Lower leg skin (tissue), 4 donors: ENCODE data around the gene XRRA1. TPM values are rescaled to one million over a fixed set of nuclear protein-coding genes. Genes with fewer than 3 reads are reported as not detected.
"Not testable (repeated sequence)": the region's sequence is repeated elsewhere in the genome, so short reads cannot be mapped to it uniquely, and the experiment has no call there.

ENCODE experiments used
- DNase-seq, 2 donors: peaks; one replicate each; pipeline ENCODE4 v3.0.0-alpha.2; 2019; ENCODE audit warnings: low spot score in 2 of 2
- H3K4me3 ChIP-seq: fragments of 200-600 bp; sonication (generic); 2 replicates; pipeline ENCODE4 v1.5.1; 2017; ENCODE audit warnings: mild to moderate bottlenecking, low read depth; ENCODE audit not compliant: poor library complexity, severe bottlenecking
- CTCF ChIP-seq, 3 donors: fragments of 450-650 bp; IDR thresholded peaks; one replicate each; pipeline ENCODE4 v1.5.1; 2016; ENCODE audit warnings: antibody characterized with exemption in 3 of 3, mild to moderate bottlenecking in 3 of 3, moderate library complexity in 2 of 3
- POLR2A ChIP-seq, 2 donors: fragments of 450-650 bp; IDR thresholded peaks; one replicate each; pipeline ENCODE4 v1.6.1; 2016 to 2017; ENCODE audit warnings: antibody characterized with exemption in 2 of 2, mild to moderate bottlenecking in 1 of 2, moderate library complexity in 1 of 2
- WGBS, 2 donors: methylation state at CpG; one replicate each; pipeline ENCODE4 v1.1.5; 2018; 5-methylcytosine and 5-hydroxymethylcytosine counted together
- intact Hi-C: fragments of 100-400 bp; cut with DNase I; formaldehyde crosslinking; loops from one replicate; pipeline ENCODE4 v1.15.0; 2023; ENCODE audit warnings: low total_unique reads
- total RNA-seq, 4 donors: library from RNA; depleted of rRNA; stranded (reverse); fragments of >200 nt; gene quantifications; one replicate each; pipeline ENCODE4 v1.1.0, GENCODE V29; 2016

The XRRA1 gene
- total RNA-seq, 4 donors from 2014 or later = 7.0 to 17.4 (median 13.2) TPM

GRCh38 chr11:74839971-74840370 lies 108.9 kb downstream of the XRRA1 start:
- intact Hi-C loops = no loop called here
- TF ChIP-seq CTCF (IDR thresholded peaks at IDR 0.05) = no peak
- no peak for TF ChIP-seq POLR2A (IDR thresholded peaks at IDR 0.05)
- WGBS, 2 donors = 58 to 60% methylated on average over 2 of the region's 2 CpGs
- DNase-seq = no peak
- no peak overlapping the region for H3K4me3 ChIP-seq

- DNase-seq = no peak
- intact Hi-C loops = no loop called here
- WGBS, 2 donors = 72 to 84% methylated on average over 1 of the region's 1 CpG
- TF ChIP-seq CTCF (IDR thresholded peaks at IDR 0.05) = no peak
- TF ChIP-seq POLR2A (IDR thresholded peaks at IDR 0.05) = no peak
- no peak overlapping the region for H3K4me3 ChIP-seq
These were observed 109.4 kb downstream of the XRRA1 start for GRCh38 chr11:74839446-74839845.

- 100% methylated on average over 1 of the region's 1 CpG for WGBS, 2 donors
- no peak for DNase-seq
- intact Hi-C loops = no loop called here
- TF ChIP-seq POLR2A (IDR thresholded peaks at IDR 0.05) (no peak), CTCF (IDR thresholded peaks at IDR 0.05) (no peak)
- no peak overlapping the region for H3K4me3 ChIP-seq
These were observed 110.7 kb downstream of the XRRA1 start for GRCh38 chr11:74838188-74838587.

GRCh38 chr11:74837191-74837590 lies 111.7 kb downstream of the XRRA1 start:
- no peak for DNase-seq
- H3K4me3 ChIP-seq = no peak overlapping the region
- WGBS, 2 donors = 86 to 89% methylated on average over 1 of the region's 1 CpG
- TF ChIP-seq CTCF (IDR thresholded peaks at IDR 0.05) (no peak), POLR2A (IDR thresholded peaks at IDR 0.05) (no peak)
- intact Hi-C loops = no loop called here

GRCh38 chr11:74826901-74827300 lies 122.0 kb downstream of the XRRA1 start:
- WGBS, 2 donors = 98 to 100% methylated on average over 4 of the region's 4 CpGs
- intact Hi-C loops = no loop called here
- no peak for TF ChIP-seq POLR2A (IDR thresholded peaks at IDR 0.05)

GRCh38 chr11:74825596-74825995 lies 123.3 kb downstream of the XRRA1 start:
- 97% methylated on average over 2 of the region's 2 CpGs for WGBS, 2 donors

More at GRCh38 chr11:74826901-74827300, 122.0 kb downstream of the XRRA1 start:
- H3K4me3 ChIP-seq = no peak overlapping the region
- DNase-seq = no peak

GRCh38 chr11:74824285-74824982 lies 124.5 kb downstream of the XRRA1 start:
- intact Hi-C loops = no loop called here
- H3K4me3 ChIP-seq = no peak overlapping the region
- WGBS, 2 donors = 92 to 94% methylated on average over 1 of the region's 1 CpG
- no peak for DNase-seq
- TF ChIP-seq POLR2A (IDR thresholded peaks at IDR 0.05) = no peak

More at GRCh38 chr11:74825596-74825995, 123.3 kb downstream of the XRRA1 start:
- intact Hi-C loops, H3K4me3 ChIP-seq, DNase-seq: not testable (repeated sequence)
